GM19395 (cell line): ENCODE measurements around the gene CALY.

Experiments
- ATAC-seq: cut with Tn5 transposase; IDR thresholded peaks from one replicate; pipeline ENCODE4 v1.9.1; 2021; ENCODE audit warnings: mild to moderate bottlenecking, moderate library complexity; ENCODE audit not compliant: unreplicated experiment

CALY gene

GRCh38 chr10:133351408-133352318 lies 15.0 kb upstream of the CALY start:
- ATAC-seq: no peak

- no peak for ATAC-seq
Measured at GRCh38 chr10:133350950-133351329, 14.2 kb upstream of the CALY start.

DNA sequence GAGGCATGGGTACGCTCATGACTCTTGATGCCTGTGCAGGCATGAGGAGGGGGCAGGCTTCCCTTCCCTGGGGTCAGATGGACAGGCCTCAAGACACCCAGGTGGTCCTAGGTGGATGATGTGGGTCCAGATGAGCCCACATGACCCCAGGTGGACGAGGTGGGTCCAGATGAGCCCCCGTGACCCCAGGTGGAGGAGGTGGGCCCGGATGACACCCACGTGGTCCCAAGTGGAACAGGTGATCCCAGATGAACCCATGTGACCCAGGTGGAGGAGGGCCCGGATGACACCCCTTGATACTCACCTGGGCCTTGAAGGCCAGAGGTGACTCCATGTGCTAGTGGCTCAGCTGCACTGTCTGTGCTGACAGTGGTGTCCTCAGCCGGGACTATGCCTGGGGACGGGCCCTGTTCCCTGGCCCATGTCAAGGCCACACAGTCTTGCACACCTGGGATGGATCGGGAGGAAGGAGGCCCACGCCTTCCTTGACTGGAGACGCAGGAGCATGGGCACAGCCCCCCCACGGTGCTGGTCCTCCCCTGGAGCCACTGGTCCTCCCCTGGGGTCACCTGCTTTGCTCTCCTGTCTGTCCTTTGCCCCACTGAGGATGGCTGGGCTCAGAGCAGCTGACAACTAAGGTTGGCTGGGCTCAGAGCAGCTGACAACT lies 13.7 kb upstream of the CALY start:
- no peak for ATAC-seq

DNA sequence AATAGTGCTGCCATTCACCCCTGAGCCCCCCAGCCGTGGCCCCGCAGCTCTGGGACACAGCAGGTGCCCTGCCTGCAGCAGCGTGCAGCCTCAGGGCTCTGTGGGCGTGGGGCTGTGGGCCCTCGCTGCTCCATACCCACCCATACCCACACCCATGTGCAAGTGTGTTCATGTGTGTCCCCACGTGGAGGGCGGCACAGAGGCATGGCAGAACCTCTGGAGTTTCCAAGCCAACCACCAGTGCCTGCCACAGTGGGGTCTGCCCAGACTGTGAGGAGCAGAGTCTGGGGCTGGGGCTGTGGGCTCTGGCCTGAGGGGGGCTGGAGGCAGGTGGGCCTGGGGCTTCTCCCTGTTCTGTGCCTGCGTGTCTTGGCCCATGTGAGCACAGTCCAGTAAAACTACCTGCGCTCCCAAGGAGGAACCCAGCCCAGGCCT lies 12.9 kb upstream of the CALY start:
- ATAC-seq: no peak

DNA sequence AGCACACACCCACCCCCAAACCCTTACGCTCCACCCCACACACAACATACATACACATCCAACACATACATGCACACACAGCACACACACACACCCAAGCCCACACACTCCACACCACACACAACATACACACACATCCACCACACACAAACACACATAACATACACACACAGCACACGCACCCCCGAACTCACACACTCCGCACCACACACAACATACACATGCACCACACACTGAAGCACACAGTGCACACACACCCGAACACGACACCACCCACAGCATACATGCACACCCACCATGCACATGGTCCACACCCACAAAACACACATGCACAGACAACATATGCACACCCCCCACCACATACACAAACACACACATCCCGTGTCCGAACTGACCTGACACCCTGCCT lies 12.5 kb upstream of the CALY start:
- no peak for ATAC-seq

DNA sequence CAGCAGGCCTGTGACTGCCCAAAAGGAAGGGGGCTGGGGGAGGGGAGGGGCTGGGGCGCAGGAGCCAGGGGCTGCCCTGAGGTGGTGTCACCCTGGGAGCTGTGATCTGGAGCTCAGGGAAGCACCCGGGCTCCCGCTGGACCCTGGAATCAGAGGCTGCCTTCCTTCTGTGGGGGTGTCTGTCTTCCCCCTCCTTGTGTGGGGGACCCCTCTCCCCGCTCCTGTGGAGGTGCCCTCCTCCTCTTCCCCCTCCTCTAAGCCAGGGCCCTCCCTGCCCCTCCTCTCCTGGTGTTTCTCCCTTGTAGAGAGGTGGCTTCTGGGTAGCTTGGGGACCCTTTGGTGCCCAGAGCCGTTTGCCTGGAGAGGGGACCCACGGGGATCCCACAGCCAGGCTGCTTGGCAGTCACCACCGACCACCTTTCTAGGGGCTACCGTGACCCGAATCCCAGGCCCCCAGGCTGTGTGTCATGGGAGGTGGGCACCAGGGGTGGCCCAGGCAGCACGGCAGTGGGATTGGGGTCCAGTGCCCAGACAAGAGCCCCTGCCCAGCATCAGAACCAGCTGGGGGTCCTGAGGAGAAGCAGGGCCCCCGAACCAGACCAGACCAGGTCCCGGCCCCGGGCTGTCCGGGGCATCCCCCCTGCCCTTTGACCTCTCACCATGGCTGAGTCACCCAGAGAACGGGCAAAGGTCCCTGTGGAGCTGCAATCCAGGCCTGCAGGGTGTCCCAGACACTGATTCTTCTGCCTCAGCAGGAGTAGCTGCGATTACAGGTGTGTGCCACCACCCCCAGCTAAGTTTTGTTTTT lies 11.2 kb upstream of the CALY start:
- no peak for ATAC-seq

- ATAC-seq: no peak
Measured at GRCh38 chr10:133346413-133346812, 9.7 kb upstream of the CALY start.

- no peak for ATAC-seq
Measured at GRCh38 chr10:133344236-133344635, 7.5 kb upstream of the CALY start.

- ATAC-seq: no peak
Measured at GRCh38 chr10:133343558-133343957, 6.9 kb upstream of the CALY start.

- no peak for ATAC-seq
Measured at GRCh38 chr10:133342942-133343341, 6.2 kb upstream of the CALY start.

- ATAC-seq: no peak
Measured at GRCh38 chr10:133341983-133342382, 5.3 kb upstream of the CALY start.

DNA sequence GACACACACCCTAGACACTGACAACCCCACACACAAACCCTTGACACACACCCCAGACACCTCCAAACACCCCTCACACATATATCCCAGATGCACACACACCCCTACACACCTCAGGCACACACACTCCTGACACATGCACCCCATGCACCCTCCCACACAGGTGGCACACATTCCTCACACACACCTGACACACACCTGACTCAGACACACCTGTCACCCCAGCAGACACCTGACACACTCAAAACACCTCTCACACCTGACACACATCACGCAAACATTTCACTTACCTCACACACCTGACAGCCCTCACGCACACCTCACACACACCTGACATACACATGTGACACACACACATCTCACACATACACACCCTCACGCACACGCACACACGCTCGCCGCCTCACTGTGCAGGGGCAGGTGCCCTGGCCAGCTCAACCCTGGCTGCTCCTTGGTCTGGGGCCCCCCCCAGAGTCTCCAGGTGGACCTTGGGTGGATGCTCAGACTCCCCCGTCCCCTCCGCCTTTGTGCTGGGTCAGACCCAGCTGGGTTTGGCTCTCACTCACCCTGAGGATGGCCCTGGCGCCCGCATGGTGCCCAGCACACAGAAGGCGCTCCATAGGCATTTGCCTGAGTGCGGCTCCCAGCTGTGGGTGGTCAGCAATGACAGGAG lies 3.1 kb upstream of the CALY start:
- no peak for ATAC-seq

DNA sequence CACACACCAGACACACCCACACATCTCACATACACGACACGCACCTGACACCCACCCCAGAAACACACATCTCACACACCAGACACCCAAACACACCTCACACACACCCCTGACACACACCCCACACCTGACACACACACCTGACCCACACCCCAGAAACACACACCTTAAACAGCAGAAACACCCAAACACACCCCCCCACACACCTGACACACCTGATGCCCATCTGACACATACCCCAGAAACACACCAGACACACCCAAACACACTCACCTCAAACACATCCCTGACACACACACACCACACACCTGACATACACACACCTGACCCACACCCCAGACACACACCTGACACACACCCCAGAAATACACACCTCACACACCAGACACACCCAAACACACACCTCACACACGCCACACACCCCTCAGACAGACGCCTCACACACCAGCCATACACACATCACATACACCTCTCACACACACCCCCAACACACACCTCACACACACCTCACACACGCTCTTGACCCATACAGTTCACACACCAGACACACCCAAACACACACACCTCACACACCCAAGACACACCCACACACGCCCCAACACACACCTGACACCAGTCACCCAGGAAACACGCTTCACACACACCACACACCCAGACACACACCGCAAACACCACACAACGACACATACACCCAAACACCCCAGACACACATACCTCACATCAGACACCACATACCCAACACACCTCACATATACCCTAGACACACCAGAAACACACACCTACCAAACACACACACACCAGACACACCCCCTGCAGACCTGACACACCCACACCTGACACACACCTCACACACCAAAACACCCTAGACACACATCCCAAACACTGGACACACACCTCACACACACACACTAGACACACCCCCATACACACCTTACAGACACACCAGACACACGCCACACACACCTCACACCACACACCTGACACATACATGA lies 1.7 kb upstream of the CALY start:
- ATAC-seq: no peak

GRCh38 chr10:133337370-133337725 lies 652 bp upstream of the CALY start:
- no peak for ATAC-seq

DNA sequence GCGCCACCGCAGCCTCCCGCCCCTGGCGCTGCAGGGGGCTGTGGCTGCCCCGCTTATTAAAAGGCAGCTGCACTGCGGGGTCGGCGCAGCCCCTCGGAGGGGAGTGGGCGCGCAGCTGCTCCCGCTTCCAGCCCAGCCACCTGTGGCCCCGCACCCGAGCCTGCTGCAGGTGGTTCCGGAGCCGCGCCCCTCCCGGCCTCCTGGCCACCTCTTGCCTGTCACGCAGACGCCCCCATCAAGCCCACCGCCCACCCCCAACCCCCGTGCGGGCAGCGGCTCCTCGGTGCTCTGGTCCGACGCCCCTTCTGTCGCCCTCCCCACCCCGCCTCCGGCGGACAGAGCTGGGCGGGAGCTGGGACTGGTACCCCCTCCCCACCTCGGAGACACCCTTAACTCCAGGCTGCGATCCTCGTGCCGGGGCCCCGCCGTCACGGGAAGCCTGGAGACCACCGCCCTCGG lies 549 bp downstream of the CALY start:
- ATAC-seq: no peak

- ATAC-seq: no peak
Measured at GRCh38 chr10:133335246-133336117, 1.2 kb downstream of the CALY start.

GRCh38 chr10:133334503-133335245 lies 2.0 kb downstream of the CALY start:
- no peak for ATAC-seq
